A549 (cell line): Measurements from ENCODE around the gene PLEKHA8. TPM values are rescaled to one million over a fixed set of nuclear protein-coding genes. Genes with fewer than 3 reads are reported as not detected.

Source experiments
- ATAC-seq, 2 experiments: fragments of 200-7000 bp in 1 of 2; fragments of >200 bp in 1 of 2; cut with Nextera tagmentation in 1 of 2; cut with Tn5 transposase in 1 of 2; 3 replicates each; pipeline versions ENCODE4 v1.8.0 to v1.9.1; 2018 to 2020; ENCODE audit warnings: mild to moderate bottlenecking in 1 of 2, moderate library complexity in 1 of 2
- CTCF ChIA-PET: fragments of 300-600 bp; sonication (Branson Sonifier 250); formaldehyde crosslinking; extraction: SDS; loops from one replicate; lab custom pipeline; 2021; ENCODE audit warnings: antibody characterized with exemption, inconsistent platforms; lab: Yijun Ruan, JAX
- POLR2A ChIA-PET: fragments of 350-600 bp; formaldehyde crosslinking; extraction: SDS; loops from one replicate; lab custom pipeline; 2021; ENCODE audit warnings: antibody characterized with exemption, inconsistent platforms; lab: Yijun Ruan, JAX
- DNase-seq, 2 experiments: peaks; one replicate each; pipeline versions ENCODE4 v3.0.0 to v3.0.0-alpha.2; 2011 to 2016; ENCODE audit warnings: low read depth in 1 of 2, low spot score in 1 of 2
- FAIRE-seq: peaks from 2 replicates; lab custom pipeline; 2011; peaks lifted over from hg19 to GRCh38; lab: Jason Lieb, UNC
- H3K27ac ChIP-seq, 2 experiments: fragments of >200 bp; sonication (Bioruptor Twin); formaldehyde crosslinking; 3 replicates each; pipeline ENCODE4 v1.5.1; 2016 to 2017
- H3K4me1 ChIP-seq: fragments of >200 bp; sonication (Bioruptor Twin); formaldehyde crosslinking; 3 replicates; pipeline ENCODE4 v1.6.1; 2016
- H3K4me2 ChIP-seq: fragments of >200 bp; sonication (Bioruptor Twin); formaldehyde crosslinking; 3 replicates; pipeline ENCODE4 v1.6.1; 2016
- H3K4me3 ChIP-seq: fragments of >200 bp; sonication (Bioruptor Twin); formaldehyde crosslinking; 3 replicates; pipeline ENCODE4 v1.5.1; 2016
- H3K9me3 ChIP-seq: fragments of >200 bp; sonication (Bioruptor Twin); formaldehyde crosslinking; 3 replicates; pipeline ENCODE4 v1.6.1; 2016
- BHLHE40 ChIP-seq: IDR thresholded peaks from 2 replicates; pipeline ENCODE4 v1.6.1; 2012; ENCODE audit warnings: low read depth, low read length, inconsistent platforms
- CBX2 ChIP-seq: fragments of 200-600 bp; sonication (generic); IDR thresholded peaks from 2 replicates; pipeline ENCODE4 v1.6.1; 2016; ENCODE audit warnings: low read depth, mild to moderate bottlenecking, borderline replicate concordance
- CBX8 ChIP-seq: fragments of 200-600 bp; sonication (generic); IDR thresholded peaks from 2 replicates; pipeline ENCODE4 v1.6.1; 2016
- CEBPB ChIP-seq, 2 experiments: fragments of >200 bp in 1 of 2; sonication (Bioruptor Twin) in 1 of 2; formaldehyde crosslinking in 1 of 2; IDR thresholded peaks; 2 replicates each; pipeline ENCODE4 v1.6.1; 2012 to 2016
- CTCF ChIP-seq: fragments of >200 bp; sonication (Bioruptor Twin); formaldehyde crosslinking; IDR thresholded peaks from 3 replicates; pipeline ENCODE4 v1.5.1; 2016
- EHF ChIP-seq: fragments of 250-450 bp; sonication (Bioruptor Pico); IDR thresholded peaks from 2 replicates; pipeline ENCODE4 v1.5.0; 2020; ENCODE audit warnings: mild to moderate bottlenecking
- GATA3 ChIP-seq: IDR thresholded peaks from 2 replicates; pipeline ENCODE4 v1.6.1; 2012; ENCODE audit warnings: borderline replicate concordance
- HOXA7 ChIP-seq: fragments of 250-450 bp; sonication (Bioruptor Pico); IDR thresholded peaks from 2 replicates; pipeline ENCODE4 v1.5.0; 2020; ENCODE audit warnings: mild to moderate bottlenecking, moderate library complexity
- HOXB13 ChIP-seq: fragments of 250-450 bp; sonication (Bioruptor Pico); IDR thresholded peaks from 2 replicates; pipeline ENCODE4 v1.5.0; 2020; ENCODE audit warnings: low read depth, mild to moderate bottlenecking, moderate library complexity
- HOXB5 ChIP-seq: fragments of 250-450 bp; sonication (Bioruptor Pico); IDR thresholded peaks from 2 replicates; pipeline ENCODE4 v1.5.0; 2020; ENCODE audit warnings: mild to moderate bottlenecking, moderate library complexity
- JUNB ChIP-seq: fragments of >200 bp; sonication (Bioruptor Twin); formaldehyde crosslinking; IDR thresholded peaks from 2 replicates; pipeline ENCODE4 v1.6.1; 2016
- KDM1A ChIP-seq: fragments of 200-600 bp; sonication (generic); IDR thresholded peaks from 2 replicates; pipeline ENCODE4 v1.6.1; 2016; ENCODE audit warnings: low read depth, mild to moderate bottlenecking
- KDM5A ChIP-seq: fragments of 200-600 bp; sonication (generic); IDR thresholded peaks from 2 replicates; pipeline ENCODE4 v1.6.1; 2016; ENCODE audit warnings: antibody characterized with exemption, mild to moderate bottlenecking
- MAFK ChIP-seq: fragments of 450-650 bp; IDR thresholded peaks from 2 replicates; pipeline ENCODE4 v1.6.1; 2014; ENCODE audit not compliant: partially characterized antibody
- MAZ ChIP-seq: fragments of 150-350 bp; IDR thresholded peaks from 2 replicates; pipeline ENCODE4 v1.6.1; 2014; ENCODE audit warnings: antibody characterized with exemption, low read depth, low read length, borderline replicate concordance
- MYC ChIP-seq: IDR thresholded peaks from 2 replicates; pipeline ENCODE4 v1.6.1; 2012; ENCODE audit warnings: mild to moderate bottlenecking, inconsistent platforms, low read length, improper control_type of control experiment, borderline replicate concordance
- NFE2L2 ChIP-seq: fragments of 150-350 bp; conservative IDR thresholded peaks from 2 replicates; pipeline ENCODE4 v1.6.1; 2014; ENCODE audit warnings: low read length
- PHF8 ChIP-seq: fragments of 200-600 bp; sonication (generic); IDR thresholded peaks from 2 replicates; pipeline ENCODE4 v1.6.1; 2016; ENCODE audit warnings: low read depth, mild to moderate bottlenecking, antibody characterized with exemption, moderate library complexity, borderline replicate concordance
- POLR2A ChIP-seq: IDR thresholded peaks from 2 replicates; pipeline ENCODE4 v1.6.1; 2012; ENCODE audit warnings: mild to moderate bottlenecking, low read length
- RCOR1 ChIP-seq: fragments of 150-350 bp; IDR thresholded peaks from 2 replicates; pipeline ENCODE4 v1.6.1; 2014; ENCODE audit warnings: antibody characterized with exemption, low read length, low read depth
- REST ChIP-seq: fragments of 200-600 bp; sonication (generic); IDR thresholded peaks from 2 replicates; pipeline ENCODE4 v1.6.1; 2016; ENCODE audit warnings: antibody characterized with exemption, mild to moderate bottlenecking, moderate library complexity
- RNF2 ChIP-seq: fragments of 200-600 bp; sonication (generic); IDR thresholded peaks from 2 replicates; pipeline ENCODE4 v1.6.1; 2016; ENCODE audit warnings: low read depth, mild to moderate bottlenecking, antibody characterized with exemption, moderate library complexity, borderline replicate concordance
- SREBF2 ChIP-seq: fragments of 450-650 bp; IDR thresholded peaks from 2 replicates; pipeline ENCODE4 v1.6.1; 2014; ENCODE audit warnings: mild to moderate bottlenecking, moderate library complexity
- TFCP2L1 ChIP-seq: fragments of 250-450 bp; sonication (Bioruptor Pico); IDR thresholded peaks from 2 replicates; pipeline ENCODE4 v1.5.0; 2021; ENCODE audit warnings: mild to moderate bottlenecking
- TP53 ChIP-seq: fragments of 250-450 bp; sonication (Bioruptor Pico); IDR thresholded peaks from 2 replicates; pipeline ENCODE4 v1.5.0; 2021; ENCODE audit warnings: mild to moderate bottlenecking, moderate library complexity
- WGBS: methylation state at CpG from one replicate; pipeline ENCODE4 v1.1.6; 2017; ENCODE audit errors: missing lambda C conversion rate; 5-methylcytosine and 5-hydroxymethylcytosine counted together
- polyA plus RNA-seq, 4 experiments: library from polyadenylated mRNA; depleted of rRNA in 3 of 4; stranded (reverse); fragments of >200 nt; fragmentation: RNase III in 1 of 4; extraction: RNeasy Plus Mini Kit Qiagen cat#74134 plus additional on column Dnase treatment in 1 of 4; gene quantifications; 2 replicates in 3 of 4; 3 replicates in 1 of 4; pipeline ENCODE4 v1.2.3, GENCODE V29; 2011 to 2017

Gene PLEKHA8
- polyA plus RNA-seq, 2 of the 4 experiments (the other 2 are of a cell fraction): 5.9 to 10.9 TPM

- Histone ChIP-seq H3K4me3 (no peak overlapping the region), H3K4me2 (no peak overlapping the region), H3K27ac (no peak overlapping the region), H3K9me3 (peaks cover 19% of the 10 kb centered on the region), H3K4me1 (no peaks in the 10 kb centered on the region)
- FAIRE-seq (no peak), DNase-seq (no peak), ATAC-seq (no peak)
- ChIA-PET POLR2A (no interaction called here), CTCF (no interaction called here)
- no peak for TF ChIP-seq KDM1A
- TF ChIP-seq MAFK: peak; percentile 94
Observed at GRCh38 chr7:29998489-29998888, 29.7 kb upstream of the PLEKHA8 start.

GRCh38 chr7:30001998-30002397 is 26.2 kb upstream of the PLEKHA8 start:
- no peaks in the 10 kb centered on the region for H3K9me3 ChIP-seq
- no peak overlapping the region for H3K27ac ChIP-seq
- FAIRE-seq: no peak
- no peaks in the 10 kb centered on the region for H3K4me1 ChIP-seq
- H3K4me3 ChIP-seq: no peak overlapping the region
- no peak for DNase-seq
- TF ChIP-seq CEBPB (IDR thresholded peaks at IDR 0.05): peak; percentile 42 to 46; a peak in 2 of 4 replicates
- TF ChIP-seq HOXB13 (CRISPR knock-in tag): no peak
- TF ChIP-seq NFE2L2: no peak
- no peak overlapping the region for H3K4me2 ChIP-seq
- no peak for ATAC-seq
- CTCF ChIA-PET: interaction anchor here (1.1 to 1.6 kb wide), 2 partner anchors 11 to 17 kb away, joined by 3 read pairs; no protein-coding TSS in a partner anchor
- POLR2A ChIA-PET: no interaction called here
- WGBS: 91% methylated on average over 2 of the region's 2 CpGs

GRCh38 chr7:30003098-30003497 is 25.1 kb upstream of the PLEKHA8 start:
- no peak for ATAC-seq
- POLR2A ChIA-PET: interaction anchor here (0.7 kb wide), 1 partner anchor 117 kb away, joined by 3 read pairs; no protein-coding TSS in a partner anchor
- no peaks in the 10 kb centered on the region for H3K9me3 ChIP-seq
- TF ChIP-seq CBX8 (no peak), POLR2A (no peak), HOXA7 (CRISPR knock-in tag) (no peak), CEBPB (IDR thresholded peaks at IDR 0.05) (no peak), PHF8 (no peak), KDM5A (no peak), RNF2 (no peak), EHF (CRISPR knock-in tag) (no peak), GATA3 (no peak), BHLHE40 (no peak), SREBF2 (no peak)
- WGBS: 87% methylated on average over 6 of the region's 6 CpGs
- DNase-seq: no peak
- no peak overlapping the region for H3K4me3 ChIP-seq
- FAIRE-seq: no peak
- H3K27ac ChIP-seq: no peak overlapping the region
- no peak overlapping the region for H3K4me2 ChIP-seq
- CTCF ChIA-PET: interaction anchor here (1.2 to 1.6 kb wide), 2 partner anchors 16 to 52 kb away, joined by 3 read pairs; no protein-coding TSS in a partner anchor
- no peaks in the 10 kb centered on the region for H3K4me1 ChIP-seq

GRCh38 chr7:30005464-30005863 is 22.7 kb upstream of the PLEKHA8 start:
- H3K4me3 ChIP-seq: no peak overlapping the region
- no peak overlapping the region for H3K4me2 ChIP-seq
- ChIA-PET CTCF (no interaction called here), POLR2A (no interaction called here)
- H3K9me3 ChIP-seq: no peaks in the 10 kb centered on the region
- WGBS: 55% methylated on average over 3 of the region's 3 CpGs
- no peaks in the 10 kb centered on the region for H3K4me1 ChIP-seq
- FAIRE-seq (no peak), DNase-seq (no peak), ATAC-seq (no peak)
- TF ChIP-seq HOXB5 (CRISPR knock-in tag): no peak
- no peak for TF ChIP-seq CBX2
- TF ChIP-seq MAZ: no peak
- no peak for TF ChIP-seq CTCF
- TF ChIP-seq BHLHE40: no peak
- no peak for TF ChIP-seq MYC
- TF ChIP-seq TFCP2L1 (CRISPR knock-in tag): no peak
- TF ChIP-seq HOXA7 (CRISPR knock-in tag): no peak
- no peak for TF ChIP-seq NFE2L2
- TF ChIP-seq TP53: no peak
- TF ChIP-seq REST: no peak
- TF ChIP-seq JUNB: no peak
- no peak for TF ChIP-seq EHF (CRISPR knock-in tag)
- TF ChIP-seq RCOR1: no peak
- no peak overlapping the region for H3K27ac ChIP-seq
